Prostate gland (tissue), 2 donors: Measurements from ENCODE around the gene DGAT2L6.

Source experiments
- POLR2A ChIP-seq: fragments of 450-650 bp; IDR thresholded peaks from one replicate; pipeline ENCODE4 v1.6.1; 2016; ENCODE audit warnings: antibody characterized with exemption, mild to moderate bottlenecking
- TF ChIP-seq, protein P1 (sequence below), 4 experiments: fragments of 200-600 bp in 2 of 4; fragments of 450-650 bp in 2 of 4; sonication (generic) in 2 of 4; IDR thresholded peaks; 1 replicate in 3 of 4; 2 replicates in 1 of 4; pipeline ENCODE4 v1.5.1; 2016 to 2019; ENCODE audit warnings: antibody characterized with exemption in 4 of 4, mild to moderate bottlenecking in 2 of 4, moderate library complexity in 2 of 4

DNA sequence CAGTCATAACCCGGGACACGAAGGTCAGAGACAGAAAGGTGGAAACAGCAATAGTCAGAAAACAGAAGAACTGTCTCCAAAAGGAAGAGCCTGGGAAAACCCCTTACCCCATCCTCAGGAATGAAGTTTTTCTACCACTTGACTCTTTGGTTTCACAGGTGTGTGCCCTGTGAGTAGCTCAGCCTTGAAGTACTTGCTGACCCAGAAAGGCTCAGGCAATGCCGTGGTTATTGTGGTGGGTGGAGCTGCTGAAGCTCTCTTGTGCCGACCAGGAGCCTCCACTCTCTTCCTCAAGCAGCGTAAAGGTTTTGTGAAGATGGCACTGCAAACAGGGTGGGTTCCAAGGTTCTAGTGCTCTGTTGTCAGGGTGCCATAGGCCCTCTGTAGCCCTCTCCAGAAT lies 24.4 kb downstream of the DGAT2L6 start:
- TF ChIP-seq, protein P1, sequence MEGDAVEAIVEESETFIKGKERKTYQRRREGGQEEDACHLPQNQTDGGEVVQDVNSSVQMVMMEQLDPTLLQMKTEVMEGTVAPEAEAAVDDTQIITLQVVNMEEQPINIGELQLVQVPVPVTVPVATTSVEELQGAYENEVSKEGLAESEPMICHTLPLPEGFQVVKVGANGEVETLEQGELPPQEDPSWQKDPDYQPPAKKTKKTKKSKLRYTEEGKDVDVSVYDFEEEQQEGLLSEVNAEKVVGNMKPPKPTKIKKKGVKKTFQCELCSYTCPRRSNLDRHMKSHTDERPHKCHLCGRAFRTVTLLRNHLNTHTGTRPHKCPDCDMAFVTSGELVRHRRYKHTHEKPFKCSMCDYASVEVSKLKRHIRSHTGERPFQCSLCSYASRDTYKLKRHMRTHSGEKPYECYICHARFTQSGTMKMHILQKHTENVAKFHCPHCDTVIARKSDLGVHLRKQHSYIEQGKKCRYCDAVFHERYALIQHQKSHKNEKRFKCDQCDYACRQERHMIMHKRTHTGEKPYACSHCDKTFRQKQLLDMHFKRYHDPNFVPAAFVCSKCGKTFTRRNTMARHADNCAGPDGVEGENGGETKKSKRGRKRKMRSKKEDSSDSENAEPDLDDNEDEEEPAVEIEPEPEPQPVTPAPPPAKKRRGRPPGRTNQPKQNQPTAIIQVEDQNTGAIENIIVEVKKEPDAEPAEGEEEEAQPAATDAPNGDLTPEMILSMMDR (IDR thresholded peaks at IDR 0.05) = no peak
- TF ChIP-seq POLR2A = no peak
